Measurements from ENCODE around the gene TBC1D16.

Gene TBC1D16

GRCh38 chr17:79987187-79987934 lies 48.3 kb downstream of the TBC1D16 start:
- no peak for DNase-seq

- no peak for DNase-seq
These were observed 49.1 kb downstream of the TBC1D16 start for GRCh38 chr17:79986411-79987186.

DNA sequence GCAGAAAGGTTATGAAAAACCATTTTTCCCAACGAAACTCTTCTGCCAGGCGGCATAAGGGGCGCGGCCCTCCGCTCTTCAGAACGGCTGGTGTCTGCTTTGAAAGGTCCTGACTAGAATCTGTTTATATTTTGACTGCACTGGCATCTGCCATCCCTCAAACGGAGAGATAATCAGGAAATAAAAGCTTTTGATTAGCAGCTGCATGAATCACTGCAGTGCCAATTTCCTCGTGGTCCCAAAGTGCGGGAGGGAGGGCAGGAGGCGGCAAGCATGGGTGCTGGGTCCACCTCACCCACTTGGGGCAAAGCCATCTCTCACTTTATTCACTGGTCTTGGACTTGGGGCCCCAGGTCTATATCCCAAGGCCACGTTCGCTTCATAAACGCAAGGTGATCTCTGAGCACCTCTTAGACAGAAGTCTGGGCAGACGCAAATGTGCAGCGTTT lies 49.7 kb downstream of the TBC1D16 start:
- DNase-seq: no peak

- no peak for DNase-seq
These were observed 50.2 kb downstream of the TBC1D16 start for GRCh38 chr17:79985361-79985942.

DNA sequence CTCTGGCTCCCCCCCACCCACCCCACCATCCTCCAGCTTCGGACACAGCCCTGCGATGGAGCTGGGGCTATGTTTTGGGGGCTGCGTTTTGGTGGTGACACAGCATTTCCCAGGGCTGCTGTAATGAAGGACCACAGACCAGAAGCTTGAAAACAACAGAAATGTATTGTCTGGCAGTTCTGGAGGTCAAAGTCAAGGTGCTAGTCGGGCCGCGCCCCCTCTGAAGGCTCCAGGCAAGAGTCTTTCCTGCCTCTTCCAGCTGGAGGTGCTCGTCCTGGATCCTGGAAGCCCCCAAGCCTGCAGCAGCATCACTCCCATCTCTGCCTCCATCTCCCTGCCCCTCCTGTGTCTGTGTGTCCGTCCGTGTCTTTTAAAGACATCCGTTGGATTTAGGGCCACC lies 50.8 kb downstream of the TBC1D16 start:
- no peak for DNase-seq

DNA sequence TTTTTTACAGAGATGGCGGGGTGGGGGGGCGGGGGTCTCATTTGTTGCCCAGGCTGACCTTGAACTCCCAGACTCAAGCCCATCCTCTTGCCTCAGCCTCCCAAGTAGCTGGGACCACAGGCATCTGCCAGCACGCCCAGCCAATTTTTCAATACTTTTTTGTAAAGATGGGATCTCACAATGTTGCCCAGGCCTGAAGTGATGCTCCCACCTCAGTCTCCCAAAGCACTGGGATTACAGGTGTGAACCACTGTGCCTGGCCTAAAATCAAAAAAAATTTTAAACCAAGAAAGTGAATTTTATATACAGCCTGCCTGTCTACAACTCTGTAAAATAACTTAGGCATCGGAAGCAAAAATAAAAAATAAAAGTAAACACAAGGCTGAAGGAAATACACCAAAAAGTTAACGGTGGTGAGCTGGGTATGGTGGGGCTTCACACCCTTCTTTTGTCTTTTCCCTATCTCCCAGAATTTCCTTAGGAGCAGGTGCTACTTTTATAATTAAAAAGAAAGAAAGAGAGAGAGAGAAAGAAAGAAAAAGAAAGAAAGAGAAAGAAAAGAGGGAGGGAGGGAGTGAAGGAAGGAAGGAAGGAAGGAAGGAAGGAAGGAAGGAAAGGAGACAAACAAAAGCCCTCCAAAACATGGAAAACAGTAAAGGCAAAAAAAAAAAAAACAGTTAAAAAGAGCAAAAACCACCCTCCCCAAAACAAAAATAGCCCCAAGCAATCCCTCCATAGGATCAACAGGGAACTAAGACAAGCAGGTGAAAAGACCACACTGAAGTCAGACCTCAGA lies 51.4 kb downstream of the TBC1D16 start:
- no peak for DNase-seq

DNA sequence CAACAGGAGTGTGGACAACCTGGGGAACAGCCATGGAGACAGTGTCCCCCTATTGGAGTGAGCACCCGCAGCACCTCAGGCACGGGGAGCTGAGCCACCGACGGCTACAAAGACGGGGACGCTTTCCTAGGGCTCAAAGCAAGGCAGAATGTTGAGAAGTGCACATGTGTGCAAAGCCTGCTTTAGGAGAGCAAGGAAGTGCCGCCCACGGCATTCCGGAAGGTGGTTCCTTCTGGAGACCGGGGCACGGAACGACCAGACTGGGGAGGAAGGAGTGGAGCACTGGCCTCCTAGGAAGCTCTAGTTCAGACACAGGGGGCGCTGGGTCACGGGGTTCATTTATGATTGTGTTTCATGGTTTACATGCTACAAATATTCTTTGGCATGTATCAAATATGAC lies 52.2 kb downstream of the TBC1D16 start:
- no peak for DNase-seq

- no peak for DNase-seq
These were observed 52.7 kb downstream of the TBC1D16 start for GRCh38 chr17:79982986-79983385.

- DNase-seq: no peak
These were observed 54.0 kb downstream of the TBC1D16 start for GRCh38 chr17:79981661-79982101.

DNA sequence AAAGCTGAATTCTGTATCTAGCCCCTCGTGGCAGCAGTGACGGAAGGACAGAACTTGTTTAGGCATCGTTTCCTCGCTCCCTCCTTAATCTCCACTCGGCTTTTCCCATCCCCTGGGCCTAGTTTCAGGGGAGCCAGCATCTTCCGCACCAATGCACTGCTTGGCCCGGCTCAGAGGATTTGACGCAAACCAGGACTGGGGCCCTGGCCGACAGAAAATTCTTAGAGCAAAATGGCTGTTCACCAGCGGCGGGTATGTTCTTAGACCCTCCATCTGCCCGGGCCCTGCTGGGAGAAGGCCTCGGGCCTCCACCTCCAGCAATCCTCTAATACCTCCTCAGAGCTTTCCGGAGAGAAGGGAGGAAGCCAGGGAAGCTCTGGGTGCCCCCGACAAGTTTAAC lies 54.6 kb downstream of the TBC1D16 start:
- DNase-seq: no peak

DNA sequence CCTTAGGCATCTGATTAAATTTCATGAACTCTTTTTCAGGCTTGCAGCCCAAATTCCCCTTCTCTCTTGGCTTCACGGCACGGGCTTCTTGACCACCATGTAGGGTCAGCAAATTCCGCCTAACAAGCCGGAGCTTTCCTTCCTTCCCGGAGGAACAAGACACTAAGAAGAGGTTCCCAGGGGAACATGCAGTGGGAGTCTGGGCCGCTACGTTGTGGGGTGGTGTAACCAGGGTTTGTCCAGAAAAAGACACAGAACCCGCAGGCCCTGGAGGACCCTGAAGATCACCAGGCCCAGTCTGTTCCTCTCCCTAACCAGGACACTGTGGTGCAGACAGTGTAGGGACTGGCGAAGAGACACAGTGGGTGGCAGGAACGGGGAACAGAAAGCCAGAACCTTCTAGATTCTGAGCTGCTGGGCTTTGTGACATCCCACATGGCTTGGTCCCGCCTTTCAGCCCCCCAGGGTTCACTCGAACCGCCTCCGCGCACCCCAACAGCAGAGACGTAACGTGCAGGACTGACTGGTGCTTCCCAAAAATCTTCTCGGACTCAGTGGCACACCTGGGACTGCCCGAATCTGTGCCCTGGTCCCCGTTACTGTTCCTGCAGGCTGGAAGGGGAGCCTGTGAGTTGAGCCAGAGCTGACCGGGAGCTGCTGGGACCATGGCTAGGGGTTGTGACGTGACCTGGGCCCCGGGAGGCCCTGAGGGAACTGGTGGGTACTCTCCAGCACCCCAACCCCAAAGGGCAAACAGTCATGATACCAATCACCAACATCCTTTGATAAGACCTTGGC lies 55.2 kb downstream of the TBC1D16 start:
- no peak for DNase-seq

- DNase-seq: no peak
These were observed 55.9 kb downstream of the TBC1D16 start for GRCh38 chr17:79979816-79980215.

- no peak for DNase-seq
These were observed 56.4 kb downstream of the TBC1D16 start for GRCh38 chr17:79979221-79979741.

- DNase-seq: no peak
These were observed 57.2 kb downstream of the TBC1D16 start for GRCh38 chr17:79978548-79978855.

DNA sequence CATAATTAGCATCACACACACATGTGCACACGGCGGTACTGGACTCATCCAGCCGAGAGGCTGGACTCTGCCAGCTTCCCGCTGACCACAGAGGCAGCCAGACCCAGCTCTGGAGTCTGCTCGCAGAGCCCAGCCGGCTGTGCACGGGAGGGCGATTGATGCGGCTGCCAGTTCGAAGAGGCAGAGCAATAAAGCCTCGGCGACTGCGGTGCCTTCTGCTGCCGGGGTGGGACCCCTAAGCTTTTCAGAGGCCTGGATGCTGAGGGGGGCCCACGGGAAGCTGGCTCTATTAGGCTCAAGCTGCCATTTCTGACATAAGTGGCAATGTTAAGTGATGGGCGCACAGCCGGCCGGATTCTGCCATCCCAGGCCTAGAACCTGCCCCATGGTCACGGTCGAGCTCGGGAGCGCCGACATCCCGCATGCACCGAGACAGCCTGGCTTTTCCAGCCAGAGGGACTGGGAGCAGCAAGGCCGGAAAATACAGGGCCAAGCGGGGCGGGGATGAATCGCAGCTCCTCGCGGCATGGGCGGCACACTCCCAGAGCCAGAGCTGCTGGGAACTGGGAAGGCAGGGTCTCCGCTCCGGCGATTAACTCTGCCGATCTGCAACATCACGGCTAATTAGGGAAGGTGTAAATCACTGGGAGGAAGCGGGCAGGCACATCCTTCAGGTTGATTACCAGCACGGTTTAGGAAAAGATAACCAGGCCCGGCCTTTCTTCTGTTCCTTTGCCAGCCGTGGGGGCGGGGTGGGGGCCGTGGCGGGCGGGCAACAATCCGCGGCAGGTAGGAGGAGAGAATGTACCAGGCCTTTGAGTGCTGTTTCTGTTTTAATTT lies 57.7 kb downstream of the TBC1D16 start:
- DNase-seq: no peak

GRCh38 chr17:79977161-79977631 lies 58.5 kb downstream of the TBC1D16 start:
- no peak for DNase-seq

GRCh38 chr17:79976451-79976850 lies 59.2 kb downstream of the TBC1D16 start:
- DNase-seq: no peak

- DNase-seq: no peak
These were observed 60.1 kb downstream of the TBC1D16 start for GRCh38 chr17:79975498-79976134.

GRCh38 chr17:79974566-79975497 lies 60.8 kb downstream of the TBC1D16 start:
- peak in 1 of 2 experiments; percentile 57 for DNase-seq
